GM15510 (cell line): ENCODE results near the gene RELN.

Experiments
- POLR2A ChIP-seq: IDR thresholded peaks from 3 replicates; pipeline ENCODE4 v1.6.1; 2011; ENCODE audit warnings: borderline replicate concordance; ENCODE audit not compliant: insufficient read length; ENCODE audit errors: extremely low read depth

RELN gene

GRCh38 chr7:103902917-103903316 is 86.5 kb downstream of the RELN start:
- no peak for TF ChIP-seq POLR2A

- TF ChIP-seq POLR2A: no peak
Observed at GRCh38 chr7:103894656-103895596, 94.5 kb downstream of the RELN start.

GRCh38 chr7:103893350-103893749 is 96.1 kb downstream of the RELN start:
- no peak for TF ChIP-seq POLR2A

- TF ChIP-seq POLR2A: no peak
Observed at GRCh38 chr7:103889451-103889850, 100.0 kb downstream of the RELN start.

GRCh38 chr7:103888603-103889153 is 100.8 kb downstream of the RELN start:
- TF ChIP-seq POLR2A: no peak

- TF ChIP-seq POLR2A: no peak
Observed at GRCh38 chr7:103887853-103888602, 101.4 kb downstream of the RELN start.

- TF ChIP-seq POLR2A: no peak
Observed at GRCh38 chr7:103887050-103887449, 102.4 kb downstream of the RELN start.

- no peak for TF ChIP-seq POLR2A
Observed at GRCh38 chr7:103879928-103880600, 109.4 kb downstream of the RELN start.

GRCh38 chr7:103879411-103879810 is 110.0 kb downstream of the RELN start:
- TF ChIP-seq POLR2A: no peak

GRCh38 chr7:103877565-103877964 is 111.9 kb downstream of the RELN start:
- TF ChIP-seq POLR2A: no peak

GRCh38 chr7:103875718-103876117 is 113.7 kb downstream of the RELN start:
- no peak for TF ChIP-seq POLR2A

- no peak for TF ChIP-seq POLR2A
Observed at GRCh38 chr7:103871473-103871872, 118.0 kb downstream of the RELN start.

GRCh38 chr7:103870664-103871063 is 118.8 kb downstream of the RELN start:
- TF ChIP-seq POLR2A: no peak

- TF ChIP-seq POLR2A: no peak
Observed at GRCh38 chr7:103867874-103868273, 121.6 kb downstream of the RELN start.

- no peak for TF ChIP-seq POLR2A
Observed at GRCh38 chr7:103866919-103867318, 122.5 kb downstream of the RELN start.

- TF ChIP-seq POLR2A: no peak
Observed at GRCh38 chr7:103865442-103865841, 124.0 kb downstream of the RELN start.
